Measurements from ENCODE around the gene VBP1. TPM values are rescaled to one million over a fixed set of nuclear protein-coding genes. Genes with fewer than 3 reads are reported as not detected.

The VBP1 gene, protein sequence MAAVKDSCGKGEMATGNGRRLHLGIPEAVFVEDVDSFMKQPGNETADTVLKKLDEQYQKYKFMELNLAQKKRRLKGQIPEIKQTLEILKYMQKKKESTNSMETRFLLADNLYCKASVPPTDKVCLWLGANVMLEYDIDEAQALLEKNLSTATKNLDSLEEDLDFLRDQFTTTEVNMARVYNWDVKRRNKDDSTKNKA
- total RNA-seq = 10 to 100 TPM; 20.8 to 32.2 TPM

- Histone ChIP-seq H3K36me3 (no peaks in the 10 kb centered on the region), H3K4me1 (replicated peaks) (no peaks in the 10 kb centered on the region), H3K4me3 (peak within 1 kb of the TSS; percentile 50 to 58), H3K27me3 (replicated peaks; ENCODE audit: insufficient read depth) (no peaks in the 10 kb centered on the region), H3K27ac (peak within 1 kb of the TSS; percentile 76 to 86), H3K9me3 (no peaks in the 10 kb centered on the region)
- 0% methylated on average over 22 of the region's 53 CpGs for WGBS
- peak; percentile 68 for TF ChIP-seq POLR2AphosphoS5 (IDR thresholded peaks at IDR 0.05)
- TF ChIP-seq, protein P1, sequence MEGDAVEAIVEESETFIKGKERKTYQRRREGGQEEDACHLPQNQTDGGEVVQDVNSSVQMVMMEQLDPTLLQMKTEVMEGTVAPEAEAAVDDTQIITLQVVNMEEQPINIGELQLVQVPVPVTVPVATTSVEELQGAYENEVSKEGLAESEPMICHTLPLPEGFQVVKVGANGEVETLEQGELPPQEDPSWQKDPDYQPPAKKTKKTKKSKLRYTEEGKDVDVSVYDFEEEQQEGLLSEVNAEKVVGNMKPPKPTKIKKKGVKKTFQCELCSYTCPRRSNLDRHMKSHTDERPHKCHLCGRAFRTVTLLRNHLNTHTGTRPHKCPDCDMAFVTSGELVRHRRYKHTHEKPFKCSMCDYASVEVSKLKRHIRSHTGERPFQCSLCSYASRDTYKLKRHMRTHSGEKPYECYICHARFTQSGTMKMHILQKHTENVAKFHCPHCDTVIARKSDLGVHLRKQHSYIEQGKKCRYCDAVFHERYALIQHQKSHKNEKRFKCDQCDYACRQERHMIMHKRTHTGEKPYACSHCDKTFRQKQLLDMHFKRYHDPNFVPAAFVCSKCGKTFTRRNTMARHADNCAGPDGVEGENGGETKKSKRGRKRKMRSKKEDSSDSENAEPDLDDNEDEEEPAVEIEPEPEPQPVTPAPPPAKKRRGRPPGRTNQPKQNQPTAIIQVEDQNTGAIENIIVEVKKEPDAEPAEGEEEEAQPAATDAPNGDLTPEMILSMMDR (IDR thresholded peaks at IDR 0.05) = peak in 3 of 4 experiments; percentile 13 to 15 (median 14)
- peak; percentile 40 for TF ChIP-seq POLR2A (IDR thresholded peaks at IDR 0.05)
- DNase-seq (ENCODE audit: low spot score) = peak; percentile 92
- intact Hi-C loops (cut with DNase I) = no loop called here
Measured at GRCh38 chrX:155216179-155216939, at the start of gene VBP1. Gene VBP1, plus strand, starts transcription at chrX:155216460. Its CDS starts 23 bp downstream, at chrX:155216483.

DNA sequence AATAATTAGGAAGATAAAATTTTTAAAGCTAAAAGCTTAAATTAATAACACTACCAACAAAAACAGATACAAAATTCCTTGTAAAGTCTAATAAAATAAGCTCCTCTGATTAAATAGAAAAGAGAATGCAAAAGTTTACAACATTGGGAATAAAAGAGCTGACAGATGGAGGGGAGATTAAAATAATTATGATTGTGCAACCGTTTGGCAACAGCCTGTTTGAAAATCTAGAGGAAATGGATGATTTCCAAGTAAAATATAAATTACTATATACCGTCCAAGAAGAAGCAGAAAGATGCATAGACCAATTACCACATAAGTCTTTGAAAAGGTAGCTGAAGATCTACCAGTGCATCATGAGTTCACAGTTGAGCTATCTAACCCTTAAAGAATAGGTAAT, 46.4 kb upstream of the VBP1 start:
- no peak for DNase-seq (ENCODE audit: low spot score)
- H3K27me3 ChIP-seq (replicated peaks; ENCODE audit: insufficient read depth) = no peaks in the 10 kb centered on the region
- no peaks in the 10 kb centered on the region for H3K9me3 ChIP-seq
- TF ChIP-seq, protein P1 (IDR thresholded peaks at IDR 0.05) = no peak
- TF ChIP-seq POLR2A (IDR thresholded peaks at IDR 0.05) = no peak
- TF ChIP-seq POLR2AphosphoS5 (IDR thresholded peaks at IDR 0.05) = no peak
- H3K4me3 ChIP-seq = no peak overlapping the region
- H3K36me3 ChIP-seq = no peaks in the 10 kb centered on the region
- no peaks in the 10 kb centered on the region for H3K4me1 ChIP-seq (replicated peaks)
- WGBS = 25% methylated on average over 2 of the region's 2 CpGs
- H3K27ac ChIP-seq = no peak overlapping the region
- intact Hi-C loops (cut with DNase I) = no loop called here

GRCh38 chrX:155179346-155179997, 36.8 kb upstream of the VBP1 start:
- H3K4me1 ChIP-seq (replicated peaks) = no peaks in the 10 kb centered on the region
- no peak for DNase-seq (ENCODE audit: low spot score)
- H3K27me3 ChIP-seq (replicated peaks; ENCODE audit: insufficient read depth) = no peaks in the 10 kb centered on the region
- no peaks in the 10 kb centered on the region for H3K36me3 ChIP-seq
- H3K27ac ChIP-seq = no peak overlapping the region
- H3K9me3 ChIP-seq = no peaks in the 10 kb centered on the region
- intact Hi-C loops (cut with DNase I) = no loop called here
- TF ChIP-seq, protein P1 (IDR thresholded peaks at IDR 0.05) = peak in 1 of 4 experiments; percentile 24
- no peak for TF ChIP-seq POLR2A (IDR thresholded peaks at IDR 0.05)
- H3K4me3 ChIP-seq = no peak overlapping the region

DNA sequence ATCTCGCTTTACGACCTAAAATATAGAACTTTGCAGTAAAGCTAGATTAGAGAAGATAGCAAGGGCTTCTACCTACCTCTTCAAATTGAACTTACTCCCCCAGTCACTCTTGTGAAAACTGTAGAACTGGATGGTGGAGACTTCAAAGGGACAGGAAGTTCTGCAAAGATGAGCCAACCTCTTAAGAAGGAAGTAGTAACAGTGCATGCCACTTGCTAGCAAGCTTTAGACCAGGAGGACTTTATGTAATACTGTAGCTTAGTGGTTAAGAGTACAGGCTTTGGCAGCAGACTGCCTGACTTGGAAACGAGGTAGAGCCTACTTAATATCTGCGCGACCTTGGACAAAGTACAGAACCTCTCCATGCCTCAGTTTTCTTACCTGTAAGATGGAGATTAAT, 27.5 kb upstream of the VBP1 start:
- intact Hi-C loops (cut with DNase I) = no loop called here
- Histone ChIP-seq H3K27ac (no peak overlapping the region), H3K4me1 (replicated peaks) (no peaks in the 10 kb centered on the region), H3K4me3 (no peak overlapping the region), H3K36me3 (no peaks in the 10 kb centered on the region), H3K9me3 (no peaks in the 10 kb centered on the region), H3K27me3 (replicated peaks; ENCODE audit: insufficient read depth) (no peaks in the 10 kb centered on the region)
- WGBS = 73% methylated on average over 5 of the region's 5 CpGs
- DNase-seq (ENCODE audit: low spot score) = no peak
- TF ChIP-seq POLR2A (IDR thresholded peaks at IDR 0.05) = no peak
- TF ChIP-seq POLR2AphosphoS5 (IDR thresholded peaks at IDR 0.05) = no peak
- TF ChIP-seq, protein P1 (IDR thresholded peaks at IDR 0.05) = no peak
